Omental fat pad (tissue), 4 donors: Measurements from ENCODE around the gene ZSCAN10. TPM values are rescaled to one million over a fixed set of nuclear protein-coding genes. Genes with fewer than 3 reads are reported as not detected.
A peak's percentile ranks its signal among the peaks of the same experiment; 100 is the strongest.
"Not testable (repeated sequence)": the region's sequence is repeated elsewhere in the genome, so short reads cannot be mapped to it uniquely, and the experiment has no call there.

Experiments
- ATAC-seq: fragments of 150-250 bp; one replicate; pipeline ENCODE4 v1.9.1; 2016; ENCODE audit warnings: mild to moderate bottlenecking, moderate library complexity; ENCODE audit not compliant: low FRiP score
- DNase-seq: peaks from one replicate; pipeline ENCODE4 v3.0.0-alpha.2; 2019; ENCODE audit warnings: low spot score
- total RNA-seq, 4 donors: library from RNA; depleted of rRNA; stranded (reverse); fragments of >200 nt; gene quantifications; one replicate each; pipeline ENCODE4 v1.1.0, GENCODE V29; 2016
- TF ChIP-seq, protein P1 (sequence below), 3 donors: fragments of 450-650 bp; IDR thresholded peaks; one replicate each; pipeline ENCODE4 v1.5.1; 2016 to 2017; ENCODE audit warnings: antibody characterized with exemption in 3 of 3, mild to moderate bottlenecking in 3 of 3, moderate library complexity in 2 of 3

ZSCAN10 gene
- total RNA-seq, 4 donors from 2014 or later, result 0.28 TPM; not detected in 3

DNA sequence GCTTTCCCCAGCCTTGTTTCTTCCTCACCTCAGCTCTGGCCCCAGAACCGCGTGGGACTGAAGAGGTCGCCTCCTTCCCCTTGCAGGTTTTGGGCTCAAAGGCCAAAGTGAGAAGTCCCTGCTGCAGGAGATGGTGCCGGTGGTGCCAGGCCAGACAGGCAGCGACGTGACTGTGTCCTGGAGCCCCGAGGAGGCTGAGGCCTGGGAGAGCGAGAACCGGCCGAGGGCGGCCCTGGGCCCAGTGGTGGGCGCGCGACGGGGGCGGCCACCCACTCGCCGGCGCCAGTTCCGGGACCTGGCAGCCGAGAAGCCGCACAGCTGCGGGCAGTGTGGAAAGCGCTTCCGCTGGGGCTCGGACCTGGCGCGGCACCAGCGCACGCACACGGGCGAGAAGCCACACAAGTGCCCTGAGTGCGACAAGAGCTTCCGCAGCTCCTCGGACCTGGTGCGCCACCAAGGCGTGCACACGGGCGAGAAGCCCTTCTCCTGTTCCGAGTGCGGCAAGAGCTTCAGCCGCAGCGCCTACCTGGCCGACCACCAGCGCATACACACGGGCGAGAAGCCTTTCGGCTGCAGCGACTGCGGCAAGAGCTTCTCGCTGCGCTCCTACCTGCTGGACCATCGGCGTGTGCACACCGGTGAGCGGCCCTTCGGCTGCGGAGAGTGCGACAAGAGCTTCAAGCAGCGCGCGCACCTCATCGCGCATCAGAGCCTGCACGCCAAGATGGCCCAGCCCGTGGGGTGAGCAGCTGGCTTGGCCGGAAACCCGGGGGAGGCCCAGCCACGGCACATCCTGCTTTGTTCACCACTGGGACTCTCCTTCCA lies 41.7 kb upstream of the ZSCAN10 start:
- TF ChIP-seq, protein P1, sequence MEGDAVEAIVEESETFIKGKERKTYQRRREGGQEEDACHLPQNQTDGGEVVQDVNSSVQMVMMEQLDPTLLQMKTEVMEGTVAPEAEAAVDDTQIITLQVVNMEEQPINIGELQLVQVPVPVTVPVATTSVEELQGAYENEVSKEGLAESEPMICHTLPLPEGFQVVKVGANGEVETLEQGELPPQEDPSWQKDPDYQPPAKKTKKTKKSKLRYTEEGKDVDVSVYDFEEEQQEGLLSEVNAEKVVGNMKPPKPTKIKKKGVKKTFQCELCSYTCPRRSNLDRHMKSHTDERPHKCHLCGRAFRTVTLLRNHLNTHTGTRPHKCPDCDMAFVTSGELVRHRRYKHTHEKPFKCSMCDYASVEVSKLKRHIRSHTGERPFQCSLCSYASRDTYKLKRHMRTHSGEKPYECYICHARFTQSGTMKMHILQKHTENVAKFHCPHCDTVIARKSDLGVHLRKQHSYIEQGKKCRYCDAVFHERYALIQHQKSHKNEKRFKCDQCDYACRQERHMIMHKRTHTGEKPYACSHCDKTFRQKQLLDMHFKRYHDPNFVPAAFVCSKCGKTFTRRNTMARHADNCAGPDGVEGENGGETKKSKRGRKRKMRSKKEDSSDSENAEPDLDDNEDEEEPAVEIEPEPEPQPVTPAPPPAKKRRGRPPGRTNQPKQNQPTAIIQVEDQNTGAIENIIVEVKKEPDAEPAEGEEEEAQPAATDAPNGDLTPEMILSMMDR (IDR thresholded peaks at IDR 0.05), result no peak
- ATAC-seq (no peak), DNase-seq (no peak)

DNA sequence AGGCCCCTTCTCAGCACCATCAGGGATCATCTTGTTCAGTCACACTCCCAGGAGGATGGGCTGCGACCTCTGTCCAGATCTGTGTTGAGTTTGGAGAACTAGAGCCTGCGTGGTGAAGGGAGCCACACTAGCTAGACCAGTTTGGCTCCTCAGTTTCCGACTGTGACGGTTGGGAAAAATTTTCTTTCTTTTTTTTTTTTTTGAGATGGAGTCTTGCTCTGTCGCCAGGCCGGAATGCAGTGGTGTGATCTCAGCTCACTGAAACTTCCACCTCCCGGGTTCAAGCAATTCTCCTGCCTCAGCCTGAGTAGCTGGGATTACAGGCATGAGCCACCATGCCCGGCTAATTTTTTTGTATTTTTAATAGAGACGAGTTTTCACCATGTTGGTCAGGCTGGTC lies 40.5 kb upstream of the ZSCAN10 start:
- ATAC-seq, result not testable (repeated sequence)

DNA sequence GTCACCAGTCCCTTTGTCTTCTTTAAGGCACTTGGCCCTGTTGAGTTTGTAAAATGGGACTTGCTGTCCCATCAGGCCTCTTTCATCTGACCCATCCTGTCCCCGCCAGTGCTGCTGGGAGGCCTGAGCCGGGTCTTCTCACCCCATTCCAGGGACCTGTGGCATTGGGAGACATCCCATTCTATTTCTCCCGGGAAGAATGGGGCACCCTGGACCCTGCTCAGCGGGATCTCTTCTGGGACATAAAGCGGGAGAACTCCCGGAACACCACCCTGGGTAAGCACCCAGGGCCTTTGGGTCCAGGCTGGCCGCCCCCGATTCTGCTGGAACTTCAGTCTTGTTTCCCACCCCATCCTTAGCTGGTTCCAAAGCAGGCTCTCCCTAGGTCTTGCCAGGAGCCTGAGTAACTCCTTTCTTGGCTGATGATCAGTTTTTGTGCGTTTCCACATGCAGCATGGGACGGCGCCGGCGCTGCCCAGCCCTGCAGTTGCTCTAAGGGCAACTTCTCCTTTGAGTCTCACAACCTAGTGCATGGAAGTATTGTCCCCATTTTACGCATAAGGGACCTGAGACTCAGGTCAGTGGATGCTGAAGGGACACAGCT lies 39.8 kb upstream of the ZSCAN10 start:
- ATAC-seq, result no peak
- TF ChIP-seq, protein P1 (IDR thresholded peaks at IDR 0.05), result no peak
- DNase-seq, result no peak

More for the DNA sequence above, 40.5 kb upstream of the ZSCAN10 start:
- not testable (repeated sequence) for DNase-seq

DNA sequence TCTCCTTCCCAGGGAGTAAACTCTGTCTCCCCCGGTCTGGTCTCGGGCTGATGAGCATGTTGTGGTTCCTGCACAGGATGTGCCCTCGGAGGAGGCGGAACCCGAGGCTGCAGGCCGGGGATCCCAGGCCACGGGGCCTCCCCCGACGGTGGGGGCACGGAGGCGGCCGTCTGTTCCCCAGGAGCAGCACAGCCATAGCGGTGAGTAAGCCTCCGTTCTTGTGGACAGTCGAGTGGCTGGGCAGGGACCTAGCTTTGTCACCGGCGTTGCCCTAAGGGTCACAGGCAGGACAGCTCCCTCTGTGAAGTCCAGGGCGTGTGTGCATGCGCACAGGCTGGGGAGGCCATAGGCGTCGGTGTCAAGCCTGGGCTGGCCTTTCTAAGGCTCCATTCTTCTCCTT lies 39.2 kb upstream of the ZSCAN10 start:
- ATAC-seq, result no peak
- TF ChIP-seq, protein P1 (IDR thresholded peaks at IDR 0.05), result no peak
- no peak for DNase-seq

DNA sequence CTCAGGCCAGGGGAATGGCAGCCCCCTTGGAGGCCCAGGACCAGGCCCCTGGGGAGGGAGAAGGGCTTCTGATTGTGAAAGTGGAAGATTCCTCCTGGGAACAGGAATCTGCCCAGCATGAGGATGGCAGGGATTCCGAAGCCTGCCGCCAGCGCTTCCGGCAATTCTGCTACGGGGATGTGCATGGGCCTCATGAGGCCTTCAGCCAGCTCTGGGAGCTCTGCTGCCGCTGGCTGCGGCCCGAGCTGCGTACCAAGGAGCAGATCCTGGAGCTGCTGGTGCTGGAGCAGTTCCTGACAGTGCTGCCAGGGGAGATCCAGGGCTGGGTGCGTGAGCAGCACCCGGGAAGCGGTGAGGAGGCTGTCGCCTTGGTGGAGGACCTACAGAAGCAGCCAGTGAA lies 38.2 kb upstream of the ZSCAN10 start:
- ATAC-seq (no peak), DNase-seq (no peak)
- TF ChIP-seq, protein P1 (IDR thresholded peaks at IDR 0.05), result no peak

DNA sequence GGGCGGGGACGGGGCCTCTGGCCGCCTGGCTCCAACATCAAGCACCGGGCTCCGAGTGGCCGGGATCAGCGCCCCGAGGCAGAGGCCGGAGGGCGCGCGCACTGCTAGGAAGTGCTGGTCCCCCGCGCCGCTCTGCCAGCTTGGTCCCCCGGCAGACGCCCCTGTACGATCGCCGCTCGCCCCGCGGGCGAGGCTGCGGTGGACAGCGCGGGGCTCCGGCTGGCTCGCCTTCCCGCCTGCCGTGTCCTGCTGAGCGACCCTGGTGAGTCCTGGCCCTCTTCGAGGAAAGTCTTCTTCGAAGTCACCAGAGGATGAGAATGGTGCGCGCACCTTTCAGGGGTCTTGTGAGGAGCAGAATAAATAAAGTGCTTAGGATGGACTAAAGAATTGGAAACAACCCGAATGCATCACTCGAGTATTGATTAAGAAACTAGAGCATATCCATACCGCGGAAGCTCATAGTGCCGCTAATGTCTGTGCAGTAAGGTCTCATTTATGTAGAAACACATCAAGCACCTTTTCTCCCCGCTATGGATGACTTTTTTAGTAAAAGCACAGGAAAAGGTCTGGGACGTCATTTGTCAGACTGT lies 36.1 kb upstream of the ZSCAN10 start:
- no peak for DNase-seq
- ATAC-seq, result peak; percentile 76
- TF ChIP-seq, protein P1 (IDR thresholded peaks at IDR 0.05), result no peak

DNA sequence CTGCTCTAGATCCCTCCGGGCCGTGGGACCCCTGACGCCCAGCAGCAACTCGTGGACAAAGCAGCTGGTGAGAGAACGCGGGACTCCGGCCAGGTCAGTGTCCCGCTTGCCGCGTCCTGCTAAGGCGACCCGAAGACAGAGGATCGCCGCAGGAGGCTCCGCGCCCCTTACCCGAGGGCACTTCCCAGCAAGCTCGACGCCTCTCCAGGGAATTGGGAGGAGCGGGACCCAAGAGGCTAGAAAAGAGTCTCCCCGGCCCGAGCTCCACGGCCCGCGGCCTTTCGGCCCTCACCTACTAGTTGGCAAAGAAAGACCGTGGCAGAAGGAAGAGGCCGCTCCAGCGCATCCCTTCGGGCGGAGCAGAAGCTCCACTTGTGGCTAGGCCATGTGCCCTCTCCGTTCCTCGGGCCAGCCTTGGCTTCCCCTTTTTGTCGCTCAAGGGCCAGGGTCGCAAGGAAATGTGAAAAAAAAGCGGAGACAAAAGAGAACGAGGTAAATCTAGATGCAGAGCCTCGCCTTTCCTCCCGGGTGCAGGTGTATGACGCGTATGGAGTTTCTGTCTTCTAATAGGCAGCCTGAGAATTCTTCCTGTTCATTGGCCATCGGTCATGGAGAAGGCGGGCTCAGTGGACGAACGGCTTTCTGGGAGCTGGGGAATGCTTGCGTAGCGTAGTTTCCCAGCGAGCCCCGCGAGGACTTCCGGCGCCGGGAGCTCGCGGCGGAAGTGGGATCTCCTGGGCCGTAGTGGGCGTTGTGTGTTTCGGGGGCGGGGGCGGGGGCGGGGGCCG lies 35.4 kb upstream of the ZSCAN10 start, which contains the start of gene ZNF213:
TSS of gene ZNF213 (plus strand) at position 692 of the 788 bp plus-strand sequence. CDS start 2,252 bp downstream, outside the sequence.
- DNase-seq (peak; percentile 70), ATAC-seq (peak; percentile 95)
- TF ChIP-seq, protein P1 (IDR thresholded peaks at IDR 0.05), result no peak
